Glutamatergic neuron (in vitro differentiated cells): Measurements from ENCODE around the gene PDZD4. TPM values are rescaled to one million over a fixed set of nuclear protein-coding genes. Genes with fewer than 3 reads are reported as not detected.

Experiments used
- DNase-seq: peaks from one replicate; pipeline ENCODE4 v3.0.0; 2022
- H3K27ac Mint-ChIP-seq: one replicate; pipeline ENCODE4 v1.8.0; 2020; ENCODE audit warnings: mild to moderate bottlenecking, mixed read lengths, inconsistent platforms; ENCODE audit not compliant: unreplicated experiment
- H3K27me3 Mint-ChIP-seq: one replicate; pipeline ENCODE4 v1.8.0; 2020; ENCODE audit warnings: mild to moderate bottlenecking, moderate library complexity, mixed read lengths, inconsistent platforms; ENCODE audit not compliant: unreplicated experiment
- H3K36me3 Mint-ChIP-seq: one replicate; pipeline ENCODE4 v1.8.0; 2020; ENCODE audit warnings: mild to moderate bottlenecking, mixed read lengths, inconsistent platforms; ENCODE audit not compliant: unreplicated experiment
- H3K4me1 Mint-ChIP-seq: one replicate; pipeline ENCODE4 v1.8.0; 2020; ENCODE audit warnings: mild to moderate bottlenecking, low read depth, mixed read lengths, inconsistent platforms; ENCODE audit not compliant: unreplicated experiment
- H3K4me3 Mint-ChIP-seq: one replicate; pipeline ENCODE4 v1.8.0; 2020; ENCODE audit warnings: mild to moderate bottlenecking, mixed read lengths, inconsistent platforms; ENCODE audit not compliant: unreplicated experiment
- H3K9me3 Mint-ChIP-seq: one replicate; pipeline ENCODE4 v1.8.0; 2020; ENCODE audit warnings: mild to moderate bottlenecking, moderate library complexity, mixed read lengths, inconsistent platforms; ENCODE audit not compliant: unreplicated experiment
- total RNA-seq: library from RNA; stranded (reverse); fragmentation: NEBNext Ultra II Directional; extraction: Animal tissue kit (Norgen Biotek cat#: 25700); gene quantifications from one replicate; pipeline ENCODE4 v1.2.1, GENCODE V29; 2021; ENCODE audit not compliant: unreplicated experiment
- TF ChIP-seq, protein P1 (sequence below): fragments of 200-600 bp; sonication (generic); IDR thresholded peaks from one replicate; pipeline ENCODE4 v1.5.0; 2021; ENCODE audit not compliant: partially characterized antibody, unreplicated experiment

Gene PDZD4
- total RNA-seq, 1 donor from 2014 or later: 41.8 TPM

GRCh38 chrX:153794897-153795816 is 35.2 kb downstream of the PDZD4 start:
- H3K9me3 Mint-ChIP-seq: peaks cover 6% of the 10 kb centered on the region
- peak overlapping the region; percentile 96 for H3K4me3 Mint-ChIP-seq
- no peaks in the 10 kb centered on the region for H3K36me3 Mint-ChIP-seq
- TF ChIP-seq, protein P1, sequence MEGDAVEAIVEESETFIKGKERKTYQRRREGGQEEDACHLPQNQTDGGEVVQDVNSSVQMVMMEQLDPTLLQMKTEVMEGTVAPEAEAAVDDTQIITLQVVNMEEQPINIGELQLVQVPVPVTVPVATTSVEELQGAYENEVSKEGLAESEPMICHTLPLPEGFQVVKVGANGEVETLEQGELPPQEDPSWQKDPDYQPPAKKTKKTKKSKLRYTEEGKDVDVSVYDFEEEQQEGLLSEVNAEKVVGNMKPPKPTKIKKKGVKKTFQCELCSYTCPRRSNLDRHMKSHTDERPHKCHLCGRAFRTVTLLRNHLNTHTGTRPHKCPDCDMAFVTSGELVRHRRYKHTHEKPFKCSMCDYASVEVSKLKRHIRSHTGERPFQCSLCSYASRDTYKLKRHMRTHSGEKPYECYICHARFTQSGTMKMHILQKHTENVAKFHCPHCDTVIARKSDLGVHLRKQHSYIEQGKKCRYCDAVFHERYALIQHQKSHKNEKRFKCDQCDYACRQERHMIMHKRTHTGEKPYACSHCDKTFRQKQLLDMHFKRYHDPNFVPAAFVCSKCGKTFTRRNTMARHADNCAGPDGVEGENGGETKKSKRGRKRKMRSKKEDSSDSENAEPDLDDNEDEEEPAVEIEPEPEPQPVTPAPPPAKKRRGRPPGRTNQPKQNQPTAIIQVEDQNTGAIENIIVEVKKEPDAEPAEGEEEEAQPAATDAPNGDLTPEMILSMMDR: no peak
- peak; percentile 31 for DNase-seq
- H3K4me1 Mint-ChIP-seq: peaks cover 5% of the 10 kb centered on the region
- H3K27me3 Mint-ChIP-seq: no peaks in the 10 kb centered on the region
- H3K27ac Mint-ChIP-seq: peak overlapping the region; percentile 95

- peak within 1 kb of the TSS; percentile 95 for H3K27ac Mint-ChIP-seq
- TF ChIP-seq, protein P1: no peak
- H3K27me3 Mint-ChIP-seq: no peaks in the 10 kb centered on the region
- no peaks in the 10 kb centered on the region for H3K36me3 Mint-ChIP-seq
- peaks cover 6% of the 10 kb centered on the region for H3K9me3 Mint-ChIP-seq
- peak within 1 kb of the TSS; percentile 96 for H3K4me3 Mint-ChIP-seq
- DNase-seq: peak; percentile 90
- peaks cover 5% of the 10 kb centered on the region for H3K4me1 Mint-ChIP-seq
Measured at GRCh38 chrX:153794018-153794896, 36.1 kb downstream of the PDZD4 start, which contains the start of the genes IDH3G and SSR4. Gene IDH3G, minus strand, starts transcription at chrX:153794375. Its CDS starts 49 bp downstream, at chrX:153794326. Gene SSR4, plus strand, starts transcription at chrX:153794668. Its CDS starts 20 bp downstream, at chrX:153794688.

GRCh38 chrX:153793291-153793690 is 37.1 kb downstream of the PDZD4 start:
- H3K4me3 Mint-ChIP-seq: peak overlapping the region; percentile 90
- H3K4me1 Mint-ChIP-seq: peaks cover 5% of the 10 kb centered on the region
- no peaks in the 10 kb centered on the region for H3K27me3 Mint-ChIP-seq
- H3K9me3 Mint-ChIP-seq: peaks cover 6% of the 10 kb centered on the region
- TF ChIP-seq, protein P1: no peak
- peak overlapping the region; percentile 83 for H3K27ac Mint-ChIP-seq
- no peaks in the 10 kb centered on the region for H3K36me3 Mint-ChIP-seq
- no peak for DNase-seq

DNA sequence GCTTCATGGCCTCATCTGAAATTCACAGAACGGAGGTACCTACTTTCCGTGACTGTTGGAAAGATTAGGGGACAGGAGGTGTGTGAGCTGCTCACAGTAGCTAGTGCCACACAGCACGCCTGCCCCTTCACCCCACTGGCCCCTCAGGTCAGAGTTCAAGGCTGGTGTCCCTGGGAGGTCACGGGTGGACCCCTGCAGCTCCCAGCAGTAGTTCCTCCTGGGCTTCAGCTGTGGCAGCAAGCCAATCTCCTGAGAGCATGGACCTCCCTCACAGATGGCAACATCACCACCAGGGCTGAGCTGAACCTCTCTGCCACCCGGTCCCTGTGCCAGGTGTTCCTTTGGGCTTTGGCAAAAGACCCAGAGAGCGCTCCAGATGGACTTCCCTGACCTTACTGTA is 38.0 kb downstream of the PDZD4 start:
- TF ChIP-seq, protein P1: no peak
- H3K36me3 Mint-ChIP-seq: no peaks in the 10 kb centered on the region
- H3K9me3 Mint-ChIP-seq: peaks cover 6% of the 10 kb centered on the region
- H3K27ac Mint-ChIP-seq: no peak overlapping the region
- no peaks in the 10 kb centered on the region for H3K27me3 Mint-ChIP-seq
- peaks cover 5% of the 10 kb centered on the region for H3K4me1 Mint-ChIP-seq
- DNase-seq: no peak
- no peak overlapping the region for H3K4me3 Mint-ChIP-seq
